HG02973 (cell line): Measurements from ENCODE around the gene ZBTB5.
"Not testable (repeated sequence)": the region's sequence is repeated elsewhere in the genome, so short reads cannot be mapped to it uniquely, and the experiment has no call there.

Experiments used
- ATAC-seq: cut with Tn5 transposase; IDR thresholded peaks from one replicate; pipeline ENCODE4 v1.9.1; 2021; ENCODE audit warnings: moderate library complexity; ENCODE audit not compliant: unreplicated experiment

Gene ZBTB5

DNA sequence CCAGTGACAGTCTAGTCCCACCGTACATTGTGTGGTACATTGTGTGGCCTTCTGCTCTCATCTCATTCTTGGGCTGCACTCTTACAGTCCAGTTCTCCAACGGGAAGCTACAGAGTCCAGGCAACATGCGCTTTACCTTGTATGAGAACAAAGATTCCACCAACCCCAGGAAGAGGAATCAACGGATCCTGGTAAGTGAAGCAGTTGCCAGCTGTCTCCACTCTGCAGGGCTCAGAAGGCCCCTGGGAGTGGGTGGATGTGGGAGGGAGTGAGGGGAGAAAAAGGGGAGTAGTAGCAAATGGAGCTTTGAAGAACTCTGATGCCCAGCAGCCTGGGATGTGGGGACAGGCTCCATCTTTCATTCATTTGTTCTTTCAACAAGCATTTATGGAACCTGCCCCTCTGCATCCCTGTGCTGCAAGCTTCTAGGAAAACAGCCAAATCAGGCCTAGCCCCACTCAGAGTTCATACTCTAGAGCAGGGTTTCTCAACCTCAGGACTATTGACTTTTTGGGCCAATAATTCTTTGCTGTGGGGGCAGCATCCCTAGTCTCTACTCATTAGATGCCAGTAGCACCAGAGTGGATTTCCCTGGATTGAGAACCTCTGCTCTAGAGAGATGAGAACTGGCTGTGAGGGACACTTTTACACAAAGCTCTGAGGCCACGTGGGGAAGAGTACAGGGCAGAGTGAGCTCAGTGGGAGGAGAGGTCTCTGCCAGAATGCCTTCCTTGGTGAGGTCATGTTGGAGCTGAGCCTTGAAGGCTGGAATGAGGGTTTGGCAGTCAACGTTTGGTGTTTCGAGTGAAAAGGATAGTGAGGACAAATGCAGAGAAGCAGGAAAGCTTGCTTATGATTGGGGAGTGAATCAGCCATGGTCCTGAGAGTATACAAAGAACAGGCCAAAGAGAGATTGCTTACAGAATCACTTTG is 21.6 kb upstream of the ZBTB5 start:
- ATAC-seq: no peak

DNA sequence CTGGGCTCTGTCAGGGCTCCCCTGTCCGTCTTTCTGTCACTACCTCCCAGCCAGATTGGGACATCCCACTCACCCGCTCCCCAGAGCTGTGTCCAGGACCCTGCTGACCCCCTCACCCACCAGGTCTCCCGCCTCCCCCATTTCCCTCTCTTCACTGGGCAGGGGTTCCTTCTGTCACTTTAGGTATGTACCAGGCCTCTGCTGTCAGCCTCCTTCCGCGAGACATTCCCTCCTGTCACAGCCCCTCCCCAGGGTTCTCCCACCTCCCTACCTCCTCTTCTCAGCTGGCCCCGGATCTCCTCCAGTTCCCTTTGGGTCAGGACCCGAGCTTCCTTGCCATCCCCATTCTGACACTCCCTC is 21.0 kb upstream of the ZBTB5 start:
- no peak for ATAC-seq

DNA sequence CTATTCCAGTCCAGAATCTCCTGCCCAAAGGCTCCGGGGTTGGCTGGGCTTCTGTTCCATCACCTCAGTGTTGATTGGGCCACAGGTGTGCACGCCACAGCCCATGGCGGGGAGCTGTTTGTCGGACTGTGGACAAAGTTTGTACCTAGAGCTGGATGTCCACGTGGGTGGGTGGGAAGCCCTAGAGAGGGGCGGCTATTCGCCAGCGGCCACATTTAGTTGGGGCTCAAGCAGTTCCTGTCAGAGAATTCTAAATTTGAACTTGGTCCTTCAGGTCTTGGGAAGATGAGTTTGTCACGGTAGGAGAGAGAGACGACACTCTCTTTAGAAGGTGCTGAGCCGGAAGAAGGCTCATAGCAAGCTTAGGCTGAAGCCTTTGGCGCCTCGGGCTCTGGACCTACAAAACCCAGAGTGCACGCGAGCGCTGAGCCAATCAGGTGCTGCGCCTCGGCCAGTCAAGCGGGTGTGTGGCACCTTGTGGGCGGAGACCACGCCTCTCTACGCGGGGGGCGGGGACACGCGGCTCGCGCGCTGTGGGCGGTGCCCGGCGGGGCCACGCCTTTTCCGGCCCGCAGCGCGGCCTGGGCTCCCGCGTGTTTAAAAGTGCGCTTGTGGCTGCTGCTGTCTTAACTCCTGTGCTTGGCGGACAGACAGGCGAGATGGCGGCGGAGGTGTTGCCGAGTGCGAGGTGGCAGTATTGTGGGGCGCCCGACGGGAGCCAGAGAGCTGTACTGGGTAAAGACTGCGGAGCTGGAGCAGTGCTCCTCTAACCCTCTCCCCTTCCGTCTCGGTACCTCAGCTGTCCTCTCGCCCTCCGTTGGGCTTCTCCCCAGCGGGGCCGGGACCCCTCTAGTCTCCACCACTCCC is 20.4 kb upstream of the ZBTB5 start, which contains the start of gene POLR1E:
POLR1E (plus strand) TSS at position 560 of the 867 bp plus-strand sequence; CDS start at position 660, 100 bp downstream.
- peak; percentile 92 for ATAC-seq

DNA sequence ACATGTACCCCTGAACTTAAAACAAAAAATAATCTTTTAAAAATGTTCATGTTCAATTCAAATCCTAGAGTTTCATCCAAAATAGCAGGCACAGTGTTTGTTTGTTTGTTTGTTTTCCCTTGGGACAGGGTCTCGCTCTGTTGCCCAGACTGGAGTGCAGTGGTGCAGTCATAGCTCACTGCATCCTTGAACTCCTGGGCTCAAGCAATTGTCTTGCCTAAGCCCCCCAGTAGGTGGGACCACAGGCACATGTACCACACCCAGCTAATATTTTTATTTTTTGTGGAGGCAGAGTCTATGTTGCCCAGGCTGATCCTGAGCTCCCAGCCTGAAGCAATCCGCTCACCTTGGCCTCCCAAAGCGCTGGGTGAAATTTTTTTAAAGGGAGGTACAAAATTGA is 15.5 kb upstream of the ZBTB5 start:
- ATAC-seq: no peak

DNA sequence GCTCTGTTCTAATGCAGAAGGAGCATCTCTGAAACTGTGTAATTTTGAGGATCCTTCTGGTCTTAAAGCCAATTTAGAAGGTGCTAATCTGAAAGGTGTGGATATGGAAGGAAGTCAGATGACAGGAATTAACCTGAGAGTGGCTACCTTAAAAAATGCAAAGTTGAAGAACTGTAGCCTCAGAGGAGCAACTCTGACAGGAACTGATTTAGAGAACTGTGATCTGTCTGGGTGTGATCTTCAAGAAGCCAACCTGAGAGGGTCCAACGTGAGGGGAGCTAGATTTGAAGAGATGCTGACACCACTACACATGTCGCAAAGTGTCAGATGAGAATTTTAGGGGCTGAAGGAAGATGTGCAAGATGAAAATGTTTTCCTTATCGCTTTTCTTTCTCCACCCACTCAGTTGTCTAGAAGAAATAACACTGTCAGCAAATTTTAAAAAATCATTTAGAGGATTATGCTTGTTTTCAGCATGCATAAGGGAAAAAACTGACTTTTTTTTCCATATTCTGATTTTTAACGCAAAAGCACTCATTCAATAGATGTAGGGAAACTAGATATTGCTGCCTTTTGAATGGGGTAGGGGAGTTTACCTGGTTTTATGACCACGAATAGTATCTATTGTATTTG is 12.9 kb upstream of the ZBTB5 start:
- not testable (repeated sequence) for ATAC-seq

DNA sequence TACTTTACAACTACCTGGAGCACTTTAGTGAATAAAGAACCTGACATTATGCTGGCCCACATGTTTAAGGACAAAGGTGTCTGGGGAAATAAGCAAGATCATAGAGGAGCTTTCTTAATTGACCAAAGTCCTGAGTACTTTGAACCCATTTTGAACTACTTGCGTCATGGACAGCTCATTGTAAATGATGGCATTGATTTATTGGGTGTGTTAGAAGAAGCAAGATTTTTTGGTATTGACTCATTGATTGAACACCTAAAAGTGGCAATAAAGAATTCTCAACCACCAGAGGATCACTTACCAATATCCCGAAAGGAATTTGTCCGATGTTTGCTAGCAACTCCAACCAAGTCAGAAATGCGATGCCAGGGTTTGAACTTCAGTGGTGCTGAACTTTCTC is 12.2 kb upstream of the ZBTB5 start:
- not testable (repeated sequence) for ATAC-seq

DNA sequence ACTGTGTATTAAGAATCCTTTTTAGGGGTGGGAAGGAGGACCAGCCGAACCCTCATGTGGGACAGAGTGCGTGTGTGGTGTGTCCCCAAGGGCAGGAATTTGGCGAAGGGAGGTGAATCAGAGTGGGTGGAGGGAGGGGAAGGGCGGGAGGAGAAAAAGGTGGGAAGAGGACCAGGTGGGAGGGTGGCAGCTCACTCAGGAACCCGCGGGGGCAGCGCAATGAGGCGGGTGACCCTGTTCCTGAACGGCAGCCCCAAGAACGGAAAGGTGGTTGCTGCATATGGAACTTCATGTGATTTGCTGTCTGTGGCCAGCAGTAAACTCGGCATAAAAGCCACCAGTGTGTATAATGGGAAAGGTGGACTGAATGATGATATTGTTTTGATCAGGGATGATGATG is 11.7 kb upstream of the ZBTB5 start:
- ATAC-seq: no peak

DNA sequence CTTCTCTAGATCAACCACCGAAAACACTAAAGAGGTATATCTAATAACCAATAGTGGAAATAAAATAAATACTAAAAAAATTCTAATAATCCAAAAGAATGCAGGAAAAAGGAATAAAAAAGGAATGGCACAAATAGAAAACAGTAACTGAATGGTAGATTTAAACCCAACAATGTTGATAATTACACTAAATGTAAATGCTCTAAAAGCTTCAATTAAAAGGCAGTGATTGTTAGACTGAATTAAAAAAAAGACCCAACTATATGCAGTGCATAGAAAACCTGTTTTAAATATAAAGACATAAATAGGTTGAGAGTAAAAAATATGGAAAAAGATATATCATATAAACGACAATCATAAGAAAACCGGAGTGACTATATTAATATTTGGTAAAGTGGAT is 9.2 kb upstream of the ZBTB5 start:
- ATAC-seq: no peak

DNA sequence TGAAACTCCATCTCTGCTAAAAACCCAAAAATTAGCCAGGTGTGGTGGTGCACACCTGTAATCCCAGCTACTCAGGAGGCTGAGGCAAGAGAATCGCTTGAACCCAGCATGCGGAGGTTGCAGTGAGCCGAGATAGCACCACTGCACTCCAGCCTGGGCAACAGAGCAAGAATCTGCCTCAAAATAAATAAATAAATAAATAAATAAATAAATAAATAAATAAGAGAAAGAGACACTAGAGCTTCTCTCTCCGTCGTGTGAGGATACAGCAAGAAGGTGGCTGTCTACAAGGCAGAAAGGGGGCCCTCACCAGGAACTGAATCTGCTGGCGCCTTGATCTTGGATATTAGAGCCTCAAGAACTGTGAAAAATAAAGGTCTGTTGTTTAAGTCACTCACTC is 8.7 kb upstream of the ZBTB5 start:
- ATAC-seq: not testable (repeated sequence)

DNA sequence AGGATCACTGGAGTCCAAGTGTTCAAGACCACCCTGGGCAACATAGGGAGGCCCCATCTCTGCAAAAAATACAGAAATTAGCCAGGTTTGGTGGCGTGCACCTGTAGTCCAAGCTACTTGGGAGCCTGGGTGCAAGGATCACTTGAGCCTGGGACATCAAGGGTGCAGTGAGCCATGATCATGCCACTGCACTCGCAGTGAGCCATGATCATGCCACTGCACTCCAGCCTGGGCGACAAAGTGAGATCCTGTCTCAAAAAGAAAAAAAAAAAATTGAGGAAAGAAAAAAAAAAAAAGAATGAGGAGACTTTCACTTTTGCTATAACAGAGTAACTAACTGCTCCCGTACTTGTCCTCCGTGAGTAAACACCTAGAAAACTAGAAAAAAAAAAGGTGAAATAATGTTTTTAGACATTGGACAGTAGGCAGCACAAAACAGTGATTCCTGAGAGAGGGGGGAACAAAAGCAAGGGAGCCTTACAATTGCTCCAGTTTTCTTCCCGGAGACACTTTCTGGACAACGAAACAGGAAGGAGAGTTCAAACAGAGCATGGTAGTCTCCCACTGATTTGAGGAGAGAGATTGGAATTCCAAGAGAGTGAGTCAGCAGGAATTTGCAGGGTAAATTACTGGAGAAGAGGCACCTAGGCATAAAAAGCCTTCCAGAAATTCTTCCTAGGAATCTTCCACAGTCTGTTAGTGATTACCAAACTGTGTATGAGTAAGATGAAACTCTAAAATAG is 6.9 kb upstream of the ZBTB5 start:
- ATAC-seq: no peak

DNA sequence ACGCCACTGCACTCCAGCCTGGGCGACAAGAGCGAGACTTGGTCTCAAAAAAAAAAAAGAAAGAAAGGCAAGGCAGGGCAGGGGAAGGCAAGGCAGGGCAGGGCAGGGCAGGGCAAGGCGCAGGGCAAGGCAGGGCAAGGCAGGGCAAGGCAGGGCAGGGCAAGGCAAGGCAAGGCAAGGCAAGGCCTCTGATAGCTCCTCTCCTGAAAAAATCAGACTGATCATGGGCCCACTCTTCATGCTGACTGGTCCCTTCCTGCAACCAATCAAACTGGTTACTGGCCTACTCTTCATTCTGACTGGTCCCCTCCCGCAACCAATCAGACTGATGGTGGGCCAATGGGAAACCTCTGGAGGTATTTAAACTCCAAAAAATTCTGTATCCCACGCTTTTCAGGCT is 3.4 kb upstream of the ZBTB5 start:
- no peak for ATAC-seq

DNA sequence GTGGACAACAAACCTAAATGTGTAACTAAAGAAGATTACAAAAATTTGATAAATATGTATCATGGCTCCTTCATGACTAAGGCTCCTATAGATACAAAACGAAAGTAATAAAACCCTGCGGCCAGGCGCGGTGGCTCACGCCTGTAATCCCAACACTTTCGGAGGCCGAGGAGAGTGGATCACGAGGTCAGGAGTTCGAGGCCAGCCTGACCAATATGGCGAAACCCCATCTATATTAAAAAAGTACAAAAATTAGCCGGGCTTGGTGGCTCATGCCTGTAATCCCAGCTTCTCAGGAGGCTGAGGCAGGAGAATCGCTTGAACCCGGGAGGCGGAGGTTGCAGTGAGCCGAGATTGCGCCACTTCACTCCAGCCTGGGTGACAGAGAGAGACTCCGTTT is 2.3 kb upstream of the ZBTB5 start:
- not testable (repeated sequence) for ATAC-seq

DNA sequence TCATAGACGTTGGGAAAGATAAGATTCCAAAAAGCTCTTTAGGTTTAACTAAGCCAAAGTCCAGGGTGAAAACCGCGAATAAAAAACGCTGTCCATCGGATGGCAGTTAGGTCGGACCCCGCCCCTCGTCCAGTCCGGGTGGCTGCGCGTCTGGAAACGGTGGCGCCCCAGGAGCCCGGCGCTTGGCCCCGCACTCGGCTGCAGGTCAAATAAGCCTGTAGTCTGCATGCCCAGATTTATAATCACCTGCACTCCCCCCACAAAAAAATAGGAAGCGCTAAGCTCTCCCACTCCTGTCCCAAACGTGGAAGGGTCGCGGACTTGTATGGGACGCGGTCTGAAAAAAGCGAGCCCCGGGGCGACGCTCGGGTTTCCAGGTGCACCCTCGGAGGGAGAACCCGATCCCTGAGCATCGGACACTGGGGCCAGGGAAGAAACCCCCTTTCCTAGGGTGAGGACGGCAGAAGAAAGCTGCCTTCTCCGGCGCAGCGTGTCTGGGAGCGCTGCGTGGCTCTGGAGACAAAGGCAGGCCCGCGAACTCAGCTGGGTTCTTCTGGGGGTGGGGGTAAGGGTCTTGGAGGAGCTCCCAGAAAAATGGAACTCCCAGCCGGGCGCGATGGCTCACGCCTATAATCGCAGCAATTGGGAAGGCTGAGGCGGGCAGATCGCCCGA is 923 bp upstream of the ZBTB5 start:
- ATAC-seq: peak; percentile 9

DNA sequence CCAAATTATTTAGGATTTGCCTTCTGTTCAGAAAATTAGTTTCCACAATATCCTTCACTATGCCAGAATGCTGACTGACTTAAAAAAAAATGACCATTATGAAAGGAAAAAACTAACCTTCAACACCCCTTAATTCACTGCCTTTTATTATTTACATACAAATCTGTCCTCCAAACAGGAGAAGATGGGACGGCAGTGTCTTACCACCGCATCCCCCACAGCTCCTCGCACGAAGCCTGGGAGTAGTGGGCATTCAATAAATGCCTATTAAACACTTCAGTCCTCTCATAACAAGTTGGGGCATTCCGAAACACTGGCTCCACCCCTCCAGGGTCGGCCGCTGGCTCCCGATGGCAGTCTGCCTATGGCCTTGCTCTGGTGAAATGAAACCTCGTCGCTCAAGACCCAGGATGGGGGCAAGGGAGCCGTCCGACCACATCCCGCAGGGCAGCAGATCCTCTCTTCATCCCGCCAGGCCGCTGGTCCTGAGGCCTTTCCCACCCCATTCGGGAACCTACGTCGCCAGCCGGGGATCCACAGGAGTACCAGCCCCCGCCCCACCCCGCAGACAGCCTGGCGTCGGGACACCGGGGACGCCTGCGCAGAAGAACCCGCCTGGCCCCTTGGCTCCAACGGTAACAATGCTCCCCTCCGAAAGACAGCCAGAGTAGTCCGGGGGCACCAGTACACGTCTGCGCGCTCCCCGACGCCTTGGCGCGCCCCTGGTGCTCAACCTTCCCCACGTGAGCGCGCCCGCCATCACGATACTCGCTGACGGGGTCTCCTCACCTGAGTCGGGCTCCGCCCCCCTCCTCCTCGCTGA is 613 bp downstream of the ZBTB5 start:
- peak; percentile 39 for ATAC-seq

DNA sequence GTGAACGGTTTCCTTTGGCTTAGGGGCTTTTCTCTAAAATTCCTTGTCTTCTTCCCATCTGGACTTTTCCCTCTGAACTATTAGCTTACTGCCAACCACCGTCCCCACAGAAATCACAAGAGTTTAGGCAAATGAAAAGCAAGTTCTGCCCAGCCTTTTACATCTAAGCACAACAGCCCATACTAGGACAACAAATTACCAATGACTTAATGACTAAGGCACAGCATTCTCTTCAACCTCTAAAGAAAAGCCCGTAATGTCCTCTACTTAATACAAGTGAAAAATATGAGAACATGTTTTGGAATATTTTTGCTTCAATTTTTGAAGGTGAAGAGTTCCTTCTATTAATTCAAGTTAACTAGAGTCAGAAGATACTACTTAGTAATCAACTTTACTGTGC is 1.2 kb downstream of the ZBTB5 start:
- ATAC-seq: no peak

DNA sequence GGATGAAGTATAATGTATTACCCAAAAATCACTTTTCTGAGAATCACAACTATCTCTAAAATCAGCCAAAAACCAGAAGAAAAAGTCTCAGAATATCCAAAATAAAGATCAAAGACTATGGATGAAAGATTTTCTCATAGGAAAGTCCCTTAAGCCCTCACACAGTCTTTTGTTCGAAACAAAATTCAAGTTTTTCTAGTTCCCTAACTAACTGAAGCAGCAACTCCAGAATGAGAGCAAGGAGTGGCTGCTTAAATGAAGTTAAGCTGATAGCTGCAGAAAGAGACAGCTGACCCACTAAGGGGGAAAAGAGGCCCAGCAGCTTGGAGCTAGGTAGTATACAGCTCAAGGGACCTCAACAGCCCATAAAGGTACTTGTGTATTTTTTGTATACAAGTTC is 8.4 kb downstream of the ZBTB5 start:
- no peak for ATAC-seq

DNA sequence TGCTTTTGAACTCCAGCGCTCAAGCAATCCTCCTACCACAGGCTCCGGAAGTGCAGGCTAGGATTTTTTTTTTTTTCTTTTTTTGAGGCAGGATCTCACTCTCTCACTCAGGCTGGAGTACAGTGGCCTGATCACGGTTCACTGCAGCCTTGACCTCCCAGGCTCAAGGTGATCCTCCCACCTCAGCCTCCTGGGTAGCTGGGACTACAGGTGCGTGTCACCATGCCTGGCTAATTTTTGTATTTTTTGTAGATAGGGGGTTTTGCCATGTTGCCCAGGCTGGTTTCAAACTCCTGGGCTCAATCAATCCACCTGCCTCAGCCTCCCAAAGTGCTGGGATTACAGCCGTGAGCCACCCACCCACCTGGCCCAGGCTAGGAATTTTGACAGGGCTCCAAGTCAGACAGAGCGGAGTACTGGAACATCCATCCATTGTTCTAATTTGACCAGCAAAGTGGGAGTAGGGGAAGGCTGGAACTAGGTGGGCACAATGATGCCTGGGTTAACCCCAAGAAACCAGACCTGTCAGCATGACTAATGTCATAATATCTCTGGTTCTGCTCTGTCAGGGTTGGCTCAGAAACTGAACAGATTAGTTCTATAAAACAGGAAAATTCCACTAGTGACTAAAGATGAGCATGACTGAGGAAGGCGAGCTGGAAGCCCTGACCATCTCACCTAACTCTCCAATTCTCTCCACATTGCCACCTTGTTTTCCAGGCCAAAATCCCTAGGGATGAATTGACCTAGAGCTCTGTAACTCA is 9.2 kb downstream of the ZBTB5 start:
- ATAC-seq: no peak

DNA sequence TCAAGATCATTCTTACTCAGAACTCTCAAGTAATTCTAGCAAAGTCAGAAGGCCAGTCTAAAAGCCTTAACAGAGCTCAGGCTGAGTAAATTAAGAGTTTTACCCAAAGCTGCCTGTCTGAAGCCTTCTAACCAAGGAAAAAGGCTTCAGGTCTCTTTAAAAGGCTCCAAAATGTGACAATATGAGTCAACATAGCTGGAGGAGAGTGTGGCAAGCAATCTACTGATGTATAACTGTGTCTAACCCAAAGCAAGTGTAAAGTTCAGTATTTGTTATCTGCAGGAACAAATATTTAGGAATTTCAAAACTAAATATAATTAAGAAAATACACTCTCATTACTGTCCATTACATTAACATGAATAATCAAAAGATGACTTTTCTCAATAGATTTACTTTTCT is 11.0 kb downstream of the ZBTB5 start:
- no peak for ATAC-seq

DNA sequence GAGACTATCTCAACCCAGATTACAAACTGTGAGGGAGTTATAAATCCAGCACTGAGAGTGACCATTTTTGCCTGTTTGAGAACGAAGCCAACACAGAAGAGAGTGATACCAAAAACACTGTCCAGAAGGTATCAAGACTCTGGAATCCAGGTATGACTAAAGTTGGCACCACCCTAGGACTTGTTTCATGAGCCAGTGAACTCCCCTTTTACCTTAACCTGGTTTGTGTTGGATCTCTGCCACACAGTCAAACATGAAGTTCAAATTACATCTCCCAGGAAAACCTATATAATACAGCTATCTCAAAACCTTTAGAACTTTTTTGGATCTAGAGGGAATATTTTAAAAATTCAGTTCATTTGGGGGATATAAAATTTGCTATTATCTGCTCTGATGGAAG is 11.4 kb downstream of the ZBTB5 start:
- ATAC-seq: no peak
